GM23338 (cell line): ENCODE results near the gene STX4. TPM values are rescaled to one million over a fixed set of nuclear protein-coding genes. Genes with fewer than 3 reads are reported as not detected.

Experiments
- ATAC-seq: fragments of 200-7000 bp; cut with Tn5 transposase; 3 replicates; pipeline ENCODE4 v1.9.1; 2020
- DNase-seq: peaks from one replicate; pipeline ENCODE4 v3.0.0-alpha.2; 2015; ENCODE audit warnings: low spot score
- H2AFZ ChIP-seq: fragments of 200-600 bp; sonication (generic); 2 replicates; pipeline ENCODE4 v1.8.0; 2016; ENCODE audit warnings: antibody characterized with exemption, mild to moderate bottlenecking, moderate library complexity
- H3F3A ChIP-seq: fragments of 200-600 bp; sonication (generic); replicated peaks from 2 replicates; pipeline ENCODE4 v1.8.0; 2017; ENCODE audit warnings: antibody characterized with exemption, mixed run types, low read depth
- H3K27ac ChIP-seq: fragments of 200-600 bp; sonication (generic); 2 replicates; pipeline ENCODE4 v1.6.1; 2016; ENCODE audit warnings: low read depth
- H3K27me3 ChIP-seq: fragments of 200-600 bp; sonication (generic); 2 replicates; pipeline ENCODE4 v1.8.0; 2016; ENCODE audit warnings: mild to moderate bottlenecking, mixed run types, moderate library complexity; ENCODE audit not compliant: insufficient read depth
- H3K36me3 ChIP-seq: fragments of 200-600 bp; sonication (generic); 2 replicates; pipeline ENCODE4 v1.8.0; 2016; ENCODE audit warnings: mild to moderate bottlenecking; ENCODE audit not compliant: insufficient read depth
- H3K4me1 ChIP-seq: fragments of 200-600 bp; sonication (generic); 2 replicates; pipeline ENCODE4 v1.8.0; 2016; ENCODE audit warnings: mild to moderate bottlenecking, moderate library complexity; ENCODE audit not compliant: insufficient read depth
- H3K4me2 ChIP-seq: fragments of 200-600 bp; sonication (generic); 2 replicates; pipeline ENCODE4 v1.7.1; 2017; ENCODE audit warnings: mixed run types
- H3K4me3 ChIP-seq: fragments of 200-600 bp; sonication (generic); 2 replicates; pipeline ENCODE4 v1.6.1; 2016; ENCODE audit warnings: mixed run types
- H3K79me2 ChIP-seq: fragments of 200-600 bp; sonication (generic); replicated peaks from 2 replicates; pipeline ENCODE4 v1.8.0; 2017; ENCODE audit warnings: mild to moderate bottlenecking; ENCODE audit not compliant: insufficient read depth
- H3K9me2 ChIP-seq: fragments of 200-600 bp; sonication (generic); 2 replicates; pipeline ENCODE4 v1.8.0; 2017; ENCODE audit not compliant: insufficient read depth
- H4K20me1 ChIP-seq: fragments of 200-600 bp; sonication (generic); replicated peaks from 2 replicates; pipeline ENCODE4 v1.8.0; 2017; ENCODE audit warnings: mild to moderate bottlenecking; ENCODE audit not compliant: insufficient read depth
- H3K27ac Mint-ChIP-seq: 2 replicates; pipeline ENCODE4 v1.8.0; 2020; ENCODE audit warnings: inconsistent platforms, mild to moderate bottlenecking, moderate library complexity, mixed read lengths
- H3K27me3 Mint-ChIP-seq: 3 replicates; pipeline ENCODE4 v1.8.0; 2022; ENCODE audit warnings: low read depth, mild to moderate bottlenecking, moderate library complexity, mixed read lengths, inconsistent platforms; ENCODE audit not compliant: insufficient read depth, poor library complexity
- H3K36me3 Mint-ChIP-seq: 3 replicates; pipeline ENCODE4 v1.8.0; 2021; ENCODE audit warnings: low read depth, mild to moderate bottlenecking, inconsistent platforms, moderate library complexity, mixed read lengths
- H3K4me1 Mint-ChIP-seq: 3 replicates; pipeline ENCODE4 v1.8.0; 2020; ENCODE audit warnings: mild to moderate bottlenecking, inconsistent platforms, mixed read lengths
- H3K4me3 Mint-ChIP-seq: 3 replicates; pipeline ENCODE4 v1.8.0; 2021; ENCODE audit warnings: moderate library complexity, mild to moderate bottlenecking, inconsistent platforms, mixed read lengths
- H3K9me3 Mint-ChIP-seq: 3 replicates; pipeline ENCODE4 v1.8.0; 2020; ENCODE audit warnings: moderate library complexity, mild to moderate bottlenecking, inconsistent platforms, mixed read lengths
- CREB1 ChIP-seq: fragments of 250-450 bp; sonication (Bioruptor Pico); IDR thresholded peaks from 2 replicates; pipeline ENCODE4 v1.5.0; 2020; ENCODE audit warnings: low read depth, mild to moderate bottlenecking, moderate library complexity
- EZH2phosphoT487 ChIP-seq: fragments of 200-600 bp; sonication (generic); IDR thresholded peaks from one replicate; pipeline ENCODE4 v1.8.1; 2018; ENCODE audit warnings: antibody characterized with exemption; ENCODE audit not compliant: unreplicated experiment
- ZNF114 ChIP-seq: fragments of 250-450 bp; sonication (Bioruptor Pico); IDR thresholded peaks from 2 replicates; pipeline ENCODE4 v1.5.0; 2020; ENCODE audit warnings: mild to moderate bottlenecking, moderate library complexity
- ZNF331 ChIP-seq: fragments of 250-450 bp; sonication (Bioruptor Pico); IDR thresholded peaks from 2 replicates; pipeline ENCODE4 v1.5.0; 2020; ENCODE audit warnings: low read depth, mild to moderate bottlenecking, moderate library complexity
- polyA plus RNA-seq: library from polyadenylated mRNA; unstranded; fragments of >200 nt; fragmentation: Nextera tagmentation; extraction: Ambion mirVana; gene quantifications from 2 replicates; pipeline ENCODE4 v1.2.1, GENCODE V29; 2016
- total RNA-seq: library from RNA; depleted of rRNA; stranded (reverse); fragments of >200 nt; shearing (Covaris generic); gene quantifications from 2 replicates; pipeline ENCODE4 v1.2.3, GENCODE V29; 2014
- TF ChIP-seq, protein P1 (sequence below): IDR thresholded peaks from one replicate; pipeline ENCODE4 v1.6.1; 2018; ENCODE audit warnings: antibody characterized with exemption; ENCODE audit not compliant: unreplicated experiment
- TF ChIP-seq, protein P2 (sequence below), 2 experiments: fragments of 200-600 bp in 1 of 2; sonication (generic) in 1 of 2; conservative IDR thresholded peaks; 2 replicates each; pipeline versions ENCODE4 v1.5.1 to v1.6.1; 2016 to 2017; ENCODE audit warnings: antibody characterized with exemption in 2 of 2, low read depth in 2 of 2, mild to moderate bottlenecking in 2 of 2, moderate library complexity in 1 of 2

Gene STX4
- total and polyA plus RNA-seq, 2 experiments from 2014 or later = 13.0 to 39.3 TPM

DNA sequence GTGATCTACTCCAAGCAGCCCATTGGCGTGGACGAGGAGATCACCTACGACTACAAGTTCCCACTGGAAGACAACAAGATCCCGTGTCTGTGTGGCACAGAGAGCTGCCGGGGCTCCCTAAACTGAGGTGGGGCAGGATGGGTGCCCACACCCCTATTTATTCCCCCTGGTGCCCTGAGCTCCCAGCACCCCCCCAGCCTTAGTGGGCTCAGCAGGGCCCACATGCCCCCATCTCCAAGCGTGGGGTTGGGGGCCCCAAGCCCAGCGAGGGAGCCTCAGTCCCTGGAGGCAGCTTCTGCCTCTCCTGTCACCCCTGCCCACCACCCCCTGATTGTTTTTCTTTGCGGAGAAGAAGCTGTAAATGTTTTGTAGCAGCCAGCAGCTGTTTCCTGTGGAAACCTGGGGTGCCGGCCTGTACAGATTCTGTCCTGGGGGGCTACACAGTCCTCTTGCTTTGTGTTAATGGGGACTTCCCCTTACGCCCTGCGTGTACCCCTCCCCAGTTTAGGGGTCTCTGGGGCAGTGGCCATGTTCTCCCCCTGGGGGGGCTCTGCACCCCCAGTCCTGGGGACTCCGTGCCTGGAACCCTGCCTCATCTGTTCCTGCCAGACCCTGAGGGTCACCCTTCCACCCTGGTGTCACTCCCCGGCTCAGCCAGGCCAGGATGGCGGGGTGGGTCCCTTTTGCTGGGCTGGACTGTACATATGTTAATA, 49.3 kb upstream of the STX4 start (continued):
- TF ChIP-seq, protein P1, sequence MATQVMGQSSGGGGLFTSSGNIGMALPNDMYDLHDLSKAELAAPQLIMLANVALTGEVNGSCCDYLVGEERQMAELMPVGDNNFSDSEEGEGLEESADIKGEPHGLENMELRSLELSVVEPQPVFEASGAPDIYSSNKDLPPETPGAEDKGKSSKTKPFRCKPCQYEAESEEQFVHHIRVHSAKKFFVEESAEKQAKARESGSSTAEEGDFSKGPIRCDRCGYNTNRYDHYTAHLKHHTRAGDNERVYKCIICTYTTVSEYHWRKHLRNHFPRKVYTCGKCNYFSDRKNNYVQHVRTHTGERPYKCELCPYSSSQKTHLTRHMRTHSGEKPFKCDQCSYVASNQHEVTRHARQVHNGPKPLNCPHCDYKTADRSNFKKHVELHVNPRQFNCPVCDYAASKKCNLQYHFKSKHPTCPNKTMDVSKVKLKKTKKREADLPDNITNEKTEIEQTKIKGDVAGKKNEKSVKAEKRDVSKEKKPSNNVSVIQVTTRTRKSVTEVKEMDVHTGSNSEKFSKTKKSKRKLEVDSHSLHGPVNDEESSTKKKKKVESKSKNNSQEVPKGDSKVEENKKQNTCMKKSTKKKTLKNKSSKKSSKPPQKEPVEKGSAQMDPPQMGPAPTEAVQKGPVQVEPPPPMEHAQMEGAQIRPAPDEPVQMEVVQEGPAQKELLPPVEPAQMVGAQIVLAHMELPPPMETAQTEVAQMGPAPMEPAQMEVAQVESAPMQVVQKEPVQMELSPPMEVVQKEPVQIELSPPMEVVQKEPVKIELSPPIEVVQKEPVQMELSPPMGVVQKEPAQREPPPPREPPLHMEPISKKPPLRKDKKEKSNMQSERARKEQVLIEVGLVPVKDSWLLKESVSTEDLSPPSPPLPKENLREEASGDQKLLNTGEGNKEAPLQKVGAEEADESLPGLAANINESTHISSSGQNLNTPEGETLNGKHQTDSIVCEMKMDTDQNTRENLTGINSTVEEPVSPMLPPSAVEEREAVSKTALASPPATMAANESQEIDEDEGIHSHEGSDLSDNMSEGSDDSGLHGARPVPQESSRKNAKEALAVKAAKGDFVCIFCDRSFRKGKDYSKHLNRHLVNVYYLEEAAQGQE = no peak
- TF ChIP-seq ZNF331 (no peak), EZH2phosphoT487 (no peak)

DNA sequence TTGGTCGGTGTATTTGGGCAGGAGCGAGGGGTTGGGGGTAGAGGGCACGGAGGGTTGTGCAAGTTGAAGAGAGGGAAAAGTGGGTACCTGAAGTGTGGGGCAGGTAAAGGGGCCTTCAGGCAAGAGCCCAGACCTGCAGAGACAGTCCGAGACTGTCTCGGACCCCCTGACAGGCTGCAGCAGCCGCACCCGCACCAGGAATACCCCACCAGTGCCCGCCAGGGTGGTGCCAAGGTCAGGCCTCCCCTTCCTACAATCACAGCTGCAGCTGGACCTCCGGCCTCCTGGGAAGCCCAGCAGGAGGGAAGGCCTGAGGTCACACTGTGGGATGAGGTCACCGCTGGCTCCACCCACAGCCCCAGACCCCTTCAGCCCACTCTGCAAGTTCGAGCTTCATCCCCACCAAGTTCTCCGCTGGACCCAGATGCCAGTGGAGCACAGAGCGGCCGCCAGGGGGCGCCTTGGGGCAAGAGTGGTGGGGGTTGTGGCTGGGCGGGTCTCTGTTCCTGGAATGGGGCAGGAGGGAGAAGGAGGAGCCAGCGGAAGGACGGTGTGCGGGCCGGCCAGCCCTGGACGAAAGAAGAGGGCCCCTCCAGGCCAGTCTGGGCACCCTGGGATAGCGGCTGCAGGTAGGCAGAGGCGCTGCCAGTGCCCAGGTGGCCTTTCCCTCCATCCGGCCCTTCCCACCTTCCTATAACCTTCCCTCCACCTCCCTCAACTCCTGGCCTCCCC, 48.5 kb upstream of the STX4 start, which contains the start of gene HSD3B7:
TSS of gene HSD3B7 (plus strand) at position 539 of the 732 bp plus-strand sequence. CDS start 452 bp downstream, outside the sequence.
- Mint-ChIP-seq H3K9me3 (peaks cover 2% of the 10 kb centered on the region; the same call in 1 of the 3 replicates), H3K27me3 (peaks cover 9% of the 10 kb centered on the region), H3K27ac (peak within 1 kb of the TSS; percentile 67; the same call in 1 of the 2 replicates), H3K4me1 (peaks cover 6% of the 10 kb centered on the region; the same call in 2 of the 3 replicates), H3K36me3 (peaks cover 33% of the 10 kb centered on the region), H3K4me3 (peak within 1 kb of the TSS; percentile 65)
- Histone ChIP-seq H3K27me3 (no peaks in the 10 kb centered on the region), H3K4me2 (peak within 1 kb of the TSS; percentile 80), H3F3A (peaks cover 9% of the 10 kb centered on the region), H3K36me3 (peaks cover 4% of the 10 kb centered on the region; the same call in 1 of the 2 replicates), H2AFZ (no peak within 1 kb of the TSS), H3K79me2 (no peaks in the 10 kb centered on the region), H3K4me3 (peak within 1 kb of the TSS; percentile 58), H3K27ac (0 out of 2 replicates have a peak within 1 kb of the TSS, but pooled peaks have one; percentile 19), H3K4me1 (no peaks in the 10 kb centered on the region), H3K9me2 (no peaks in the 10 kb centered on the region), H4K20me1 (no peaks in the 10 kb centered on the region; the same call in 1 of the 2 replicates)
- ATAC-seq (peak; percentile 82), DNase-seq (peak; percentile 95)
- TF ChIP-seq ZNF114 (CRISPR knock-in tag) (no peak), CREB1 (CRISPR knock-in tag) (peak; percentile 74)
- TF ChIP-seq, protein P2, sequence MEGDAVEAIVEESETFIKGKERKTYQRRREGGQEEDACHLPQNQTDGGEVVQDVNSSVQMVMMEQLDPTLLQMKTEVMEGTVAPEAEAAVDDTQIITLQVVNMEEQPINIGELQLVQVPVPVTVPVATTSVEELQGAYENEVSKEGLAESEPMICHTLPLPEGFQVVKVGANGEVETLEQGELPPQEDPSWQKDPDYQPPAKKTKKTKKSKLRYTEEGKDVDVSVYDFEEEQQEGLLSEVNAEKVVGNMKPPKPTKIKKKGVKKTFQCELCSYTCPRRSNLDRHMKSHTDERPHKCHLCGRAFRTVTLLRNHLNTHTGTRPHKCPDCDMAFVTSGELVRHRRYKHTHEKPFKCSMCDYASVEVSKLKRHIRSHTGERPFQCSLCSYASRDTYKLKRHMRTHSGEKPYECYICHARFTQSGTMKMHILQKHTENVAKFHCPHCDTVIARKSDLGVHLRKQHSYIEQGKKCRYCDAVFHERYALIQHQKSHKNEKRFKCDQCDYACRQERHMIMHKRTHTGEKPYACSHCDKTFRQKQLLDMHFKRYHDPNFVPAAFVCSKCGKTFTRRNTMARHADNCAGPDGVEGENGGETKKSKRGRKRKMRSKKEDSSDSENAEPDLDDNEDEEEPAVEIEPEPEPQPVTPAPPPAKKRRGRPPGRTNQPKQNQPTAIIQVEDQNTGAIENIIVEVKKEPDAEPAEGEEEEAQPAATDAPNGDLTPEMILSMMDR (conservative IDR thresholded peaks at IDR 0.05; ENCODE audit: low read depth in 2 of 2) = peak; percentile 87 to 91
